H1 (cell line): ENCODE results near the gene GALNT1. TPM values are rescaled to one million over a fixed set of nuclear protein-coding genes. Genes with fewer than 3 reads are reported as not detected.

Experiments used
- CTCF ChIA-PET: fragments of 300-600 bp; sonication (Branson Sonifier 250); formaldehyde crosslinking; loops from one replicate; lab custom pipeline; 2021; ENCODE audit not compliant: partially characterized antibody; lab: Charles Lee
- POLR2A ChIA-PET: fragments of 300-600 bp; sonication (Branson Sonifier 250); formaldehyde crosslinking; loops from one replicate; lab custom pipeline; 2021; ENCODE audit warnings: inconsistent platforms; ENCODE audit not compliant: partially characterized antibody; lab: Charles Lee
- DNase-seq, 2 experiments: peaks; one replicate each; pipeline versions ENCODE4 v3.0.0 to v3.0.0-alpha.2; 2010 to 2022; ENCODE audit warnings: low spot score in 2 of 2, low read depth in 1 of 2, mixed read lengths in 1 of 2
- FAIRE-seq: peaks from 2 replicates; lab custom pipeline; 2011; peaks lifted over from hg19 to GRCh38; lab: Jason Lieb, UNC
- H2AFZ ChIP-seq: 2 replicates; pipeline ENCODE4 v1.8.1; 2012; ENCODE audit warnings: low read length, inconsistent platforms
- H2AK5ac ChIP-seq: 2 replicates; pipeline ENCODE4 v1.6.1; 2013; ENCODE audit warnings: low read depth, low read length
- H2BK120ac ChIP-seq: replicated peaks from 2 replicates; pipeline ENCODE3; 2013; ENCODE audit warnings: low read depth, low read length, inconsistent platforms
- H2BK12ac ChIP-seq: 2 replicates; pipeline ENCODE4 v1.6.1; 2013; ENCODE audit warnings: low read depth, low read length
- H2BK15ac ChIP-seq: 2 replicates; pipeline ENCODE4 v1.6.1; 2013; ENCODE audit warnings: low read length
- H2BK20ac ChIP-seq: 2 replicates; pipeline ENCODE4 v1.6.1; 2013; ENCODE audit warnings: low read length
- H2BK5ac ChIP-seq: 2 replicates; pipeline ENCODE4 v1.6.1; 2013; ENCODE audit warnings: low read depth, low read length
- H3K14ac ChIP-seq: 2 replicates; pipeline ENCODE4 v1.6.1; 2013; ENCODE audit warnings: inconsistent platforms; ENCODE audit not compliant: insufficient read length
- H3K18ac ChIP-seq: 2 replicates; pipeline ENCODE4 v1.6.1; 2013; ENCODE audit warnings: low read length; ENCODE audit errors: extremely low read depth
- H3K23ac ChIP-seq: 2 replicates; pipeline ENCODE4 v1.6.1; 2013; ENCODE audit warnings: inconsistent platforms; ENCODE audit not compliant: insufficient read length
- H3K23me2 ChIP-seq: 2 replicates; pipeline ENCODE4 v1.6.1; 2013; ENCODE audit warnings: low read depth, low read length
- H3K27ac ChIP-seq: 2 replicates; pipeline ENCODE4 v1.6.1; 2011; ENCODE audit warnings: low read depth, low read length, inconsistent platforms
- H3K27me3 ChIP-seq, 4 experiments: replicated peaks in 1 of 4; 1 replicate in 1 of 4; 2 replicates in 3 of 4; pipeline versions ENCODE4 v1.6.1 to v1.8.1; 2011 to 2013; ENCODE audit warnings: low read length in 3 of 4, mild to moderate bottlenecking in 3 of 4, inconsistent platforms in 2 of 4, mixed read lengths in 2 of 4, moderate library complexity in 1 of 4; ENCODE audit not compliant: control insufficient read depth in 3 of 4, insufficient read depth in 3 of 4; ENCODE audit errors: extremely low read depth in 1 of 4
- H3K36me3 ChIP-seq, 4 experiments: 2 replicates each; pipeline versions ENCODE4 v1.6.1 to v1.8.1; 2011 to 2013; ENCODE audit warnings: mild to moderate bottlenecking in 4 of 4, low read length in 3 of 4, moderate library complexity in 2 of 4, control low read depth in 1 of 4, inconsistent platforms in 1 of 4; ENCODE audit not compliant: insufficient read depth in 4 of 4, control insufficient read depth in 2 of 4
- H3K4ac ChIP-seq: replicated peaks from 2 replicates; pipeline ENCODE3; 2013; ENCODE audit warnings: low read length, low read depth, mixed read lengths, inconsistent platforms; ENCODE audit not compliant: insufficient read length
- H3K4me1 ChIP-seq, 4 experiments: replicated peaks in 1 of 4; 1 replicate in 1 of 4; 2 replicates in 3 of 4; pipeline versions ENCODE4 v1.6.1 to v1.8.1; 2011 to 2013; ENCODE audit warnings: low read length in 3 of 4, inconsistent platforms in 2 of 4, mixed read lengths in 1 of 4; ENCODE audit not compliant: insufficient read depth in 4 of 4, control insufficient read depth in 3 of 4
- H3K4me2 ChIP-seq, 2 experiments: 2 replicates each; pipeline versions ENCODE4 v1.6.1 to v1.8.1; 2011 to 2013; ENCODE audit warnings: low read depth in 2 of 2, low read length in 2 of 2, control low read depth in 1 of 2, inconsistent platforms in 1 of 2, mild to moderate bottlenecking in 1 of 2; ENCODE audit not compliant: insufficient read depth in 1 of 2
- H3K4me3 ChIP-seq, 4 experiments: fragments of 200-600, 300-600 bp in 1 of 4; sonication (generic), shearing (Covaris generic), sonication (Bioruptor Twin) in 1 of 4; 2 replicates each; pipeline versions ENCODE4 v1.5.1 to v1.8.1; 2011 to 2016; ENCODE audit warnings: low read length in 4 of 4, low read depth in 3 of 4, control low read depth in 2 of 4, inconsistent platforms in 2 of 4, mild to moderate bottlenecking in 2 of 4, mixed read lengths in 1 of 4, moderate library complexity in 1 of 4; ENCODE audit not compliant: insufficient read depth in 2 of 4; ENCODE audit errors: extremely low read depth in 1 of 4
- H3K56ac ChIP-seq: replicated peaks from 2 replicates; pipeline ENCODE3; 2013; ENCODE audit warnings: low read depth, mild to moderate bottlenecking, mixed read lengths, low read length, inconsistent platforms; ENCODE audit not compliant: insufficient read length
- H3K79me1 ChIP-seq: 2 replicates; pipeline ENCODE4 v1.6.1; 2013; ENCODE audit warnings: low read depth, low read length, control low read depth
- H3K79me2 ChIP-seq, 2 experiments: 2 replicates each; pipeline versions ENCODE4 v1.6.1 to v1.8.1; 2012 to 2013; ENCODE audit warnings: low read length in 2 of 2, mild to moderate bottlenecking in 2 of 2, inconsistent platforms in 1 of 2; ENCODE audit not compliant: insufficient read depth in 2 of 2, control insufficient read depth in 1 of 2
- H3K9ac ChIP-seq, 4 experiments: replicated peaks in 1 of 4; 1 replicate in 1 of 4; 2 replicates in 3 of 4; pipeline versions ENCODE4 v1.6.1 to v1.8.1; 2011 to 2013; ENCODE audit warnings: low read depth in 3 of 4, low read length in 3 of 4, control low read depth in 2 of 4, mild to moderate bottlenecking in 2 of 4, moderate library complexity in 2 of 4, inconsistent platforms in 1 of 4; ENCODE audit errors: extremely low read depth in 1 of 4
- H3K9me3 ChIP-seq, 2 experiments: 2 replicates each; pipeline versions ENCODE4 v1.6.1 to v1.8.1; 2012 to 2013; ENCODE audit warnings: mild to moderate bottlenecking in 2 of 2, moderate library complexity in 2 of 2, control low read depth in 1 of 2, inconsistent platforms in 1 of 2, low read depth in 1 of 2, low read length in 1 of 2, mixed read lengths in 1 of 2; ENCODE audit not compliant: insufficient read depth in 2 of 2
- H4K20me1 ChIP-seq, 2 experiments: replicated peaks in 1 of 2; 2 replicates each; pipeline versions ENCODE3 to v1.8.1; 2011 to 2013; ENCODE audit warnings: inconsistent platforms in 2 of 2, low read length in 2 of 2, mild to moderate bottlenecking in 1 of 2; ENCODE audit not compliant: insufficient read depth in 2 of 2, control insufficient read depth in 1 of 2
- H4K5ac ChIP-seq: 2 replicates; pipeline ENCODE4 v1.6.1; 2013; ENCODE audit warnings: low read length, low read depth, mixed read lengths, inconsistent platforms; ENCODE audit not compliant: insufficient read length
- H4K8ac ChIP-seq: 2 replicates; pipeline ENCODE4 v1.8.0; 2013; ENCODE audit warnings: mild to moderate bottlenecking, moderate library complexity, low read length, inconsistent platforms; ENCODE audit not compliant: insufficient read depth; ENCODE audit errors: extremely low read depth
- H4K91ac ChIP-seq: replicated peaks from 2 replicates; pipeline ENCODE3; 2013; ENCODE audit warnings: low read length, mixed read lengths, inconsistent platforms; ENCODE audit not compliant: insufficient read length
- BRCA1 ChIP-seq: IDR thresholded peaks from 2 replicates; pipeline ENCODE4 v1.6.1; 2012; ENCODE audit warnings: low read depth, low read length, improper control_type of control experiment
- CBX8 ChIP-seq: fragments of 300-800, 300-1000 bp; sonication (generic); IDR thresholded peaks from 2 replicates; pipeline ENCODE4 v1.7.1; 2016; ENCODE audit warnings: low read depth, low read length, borderline replicate concordance
- CEBPB ChIP-seq: IDR thresholded peaks from 2 replicates; pipeline ENCODE4 v1.6.1; 2012; ENCODE audit warnings: low read depth, low read length
- CREB1 ChIP-seq: IDR thresholded peaks from 2 replicates; pipeline ENCODE4 v1.6.1; 2012; ENCODE audit warnings: inconsistent platforms
- EZH2 ChIP-seq: fragments of 200-600 bp; sonication (generic); IDR thresholded peaks from 2 replicates; pipeline ENCODE4 v1.7.1; 2012; ENCODE audit warnings: low read depth, mild to moderate bottlenecking, moderate library complexity, low read length, inconsistent platforms; ENCODE audit not compliant: severe bottlenecking
- HDAC2 ChIP-seq, 2 experiments: fragments of 300-600 bp in 1 of 2; sonication (generic) in 1 of 2; IDR thresholded peaks; 2 replicates each; pipeline ENCODE4 v1.6.1; 2011 to 2012; ENCODE audit warnings: low read depth in 2 of 2, low read length in 2 of 2, mild to moderate bottlenecking in 2 of 2, moderate library complexity in 2 of 2, borderline replicate concordance in 1 of 2, inconsistent platforms in 1 of 2
- KDM4A ChIP-seq: IDR thresholded peaks from one replicate; pipeline ENCODE4 v1.7.1; 2012; ENCODE audit warnings: low read depth, mild to moderate bottlenecking, moderate library complexity, low read length, inconsistent platforms; ENCODE audit not compliant: severe bottlenecking
- RBBP5 ChIP-seq: IDR thresholded peaks from 2 replicates; pipeline ENCODE4 v1.7.1; 2012; ENCODE audit warnings: low read depth, mild to moderate bottlenecking, inconsistent platforms, low read length, moderate library complexity, borderline replicate concordance
- RFX5 ChIP-seq: IDR thresholded peaks from 2 replicates; pipeline ENCODE4 v1.6.1; 2011; ENCODE audit warnings: low read depth, low read length, improper control_type of control experiment, borderline replicate concordance
- RXRA ChIP-seq: IDR thresholded peaks from 2 replicates; pipeline ENCODE4 v1.6.1; 2011; ENCODE audit warnings: low read depth, mild to moderate bottlenecking, low read length, moderate library complexity; ENCODE audit not compliant: insufficient read depth
- SIRT6 ChIP-seq: IDR thresholded peaks from one replicate; pipeline ENCODE4 v1.7.1; 2012; ENCODE audit warnings: low read length, inconsistent platforms
- TAF1 ChIP-seq: IDR thresholded peaks from 2 replicates; pipeline ENCODE4 v1.6.1; 2011; ENCODE audit warnings: mild to moderate bottlenecking, low read depth, low read length
- TBP ChIP-seq: IDR thresholded peaks from 2 replicates; pipeline ENCODE4 v1.6.1; 2011; ENCODE audit warnings: low read depth, low read length, improper control_type of control experiment
- polyA plus RNA-seq, 7 experiments: library from polyadenylated mRNA; depleted of rRNA in 3 of 7; stranded (reverse) in 5 of 7; unstranded in 2 of 7; fragments of >200 nt in 5 of 7; fragments of 200-250 nt in 2 of 7; gene quantifications; 1 replicate in 5 of 7; 2 replicates in 1 of 7; 4 replicates in 1 of 7; pipeline versions ENCODE4 v1.2.1 to v1.2.3, GENCODE V29; 2011 to 2013; ENCODE audit warnings: missing spikeins in 2 of 7, mixed read lengths in 2 of 7
- total RNA-seq: library from RNA; stranded (reverse); fragmentation: NEBNext Ultra II Directional; extraction: Animal tissue kit (Norgen Biotek cat#: 25700); gene quantifications from 2 replicates; pipeline ENCODE4 v1.2.1, GENCODE V29; 2021

GALNT1 gene
- total and polyA plus RNA-seq, 2 of the 8 experiments (the other 6 are each of a cell fraction or from before 2014, with no cell fraction given): 22.4 to 101 TPM

- TF ChIP-seq BRCA1 (no peak), CEBPB (no peak), TAF1 (no peak), CBX8 (no peak), KDM4A (no peak), CREB1 (no peak), RFX5 (no peak), RXRA (no peak), SIRT6 (no peak), EZH2 (no peak), TBP (no peak), HDAC2 (IDR thresholded peaks at IDR 0.05; ENCODE audit: borderline replicate concordance in 1 of 2, low read depth in 2 of 2, low read length in 2 of 2) (no peak), RBBP5 (no peak)
- no peak overlapping the region for H2BK5ac ChIP-seq
- no peak overlapping the region for H4K5ac ChIP-seq
- no peak overlapping the region for H3K23ac ChIP-seq
- ChIA-PET POLR2A (no interaction called here), CTCF (no interaction called here)
- no peaks in the 10 kb centered on the region for H3K4me1 ChIP-seq
- FAIRE-seq (no peak), DNase-seq (no peak)
- H2BK12ac ChIP-seq: no peak overlapping the region
- no peak overlapping the region for H4K8ac ChIP-seq
- H3K27me3 ChIP-seq: no peaks in the 10 kb centered on the region
- no peak overlapping the region for H3K27ac ChIP-seq
- no peak overlapping the region for H3K18ac ChIP-seq
- no peak overlapping the region for H3K14ac ChIP-seq
- H3K56ac ChIP-seq: no peak overlapping the region
- H3K9me3 ChIP-seq: no peaks in the 10 kb centered on the region
- H2BK120ac ChIP-seq: no peak overlapping the region
- H3K4me3 ChIP-seq: no peak overlapping the region
- no peaks in the 10 kb centered on the region for H3K79me1 ChIP-seq
- no peak overlapping the region for H2AK5ac ChIP-seq
- no peak overlapping the region for H2BK15ac ChIP-seq
- H3K36me3 ChIP-seq: peaks cover 0 to 5% (median 0%) of the 10 kb centered on the region in 4 experiments; a peak in 3 of 8 replicates
- H3K4me2 ChIP-seq: no peak overlapping the region
- no peaks in the 10 kb centered on the region for H3K79me2 ChIP-seq
- no peaks in the 10 kb centered on the region for H4K20me1 ChIP-seq
- H2BK20ac ChIP-seq: no peak overlapping the region
- H4K91ac ChIP-seq: no peak overlapping the region
- no peak overlapping the region for H3K9ac ChIP-seq
- H3K23me2 ChIP-seq: no peaks in the 10 kb centered on the region
- H2AFZ ChIP-seq: no peak overlapping the region
- H3K4ac ChIP-seq: no peak overlapping the region
These were observed 98.6 kb downstream of the GALNT1 start for GRCh38 chr18:35680139-35680551.
